H9 (cell line): ENCODE measurements around the gene CLRN3. TPM values are rescaled to one million over a fixed set of nuclear protein-coding genes. Genes with fewer than 3 reads are reported as not detected.
A peak's percentile ranks its signal among the peaks of the same experiment; 100 is the strongest.

Experiments used
- DNase-seq: peaks from one replicate; pipeline ENCODE4 v3.0.0-alpha.2; 2017
- H2AFZ ChIP-seq: one replicate; pipeline ENCODE4 v1.6.1; 2013; ENCODE audit warnings: mild to moderate bottlenecking, low read length, control low read depth, moderate library complexity
- H2AK5ac ChIP-seq: 2 replicates; pipeline ENCODE4 v1.6.1; 2013; ENCODE audit warnings: low read length, control low read depth, mixed read lengths; ENCODE audit not compliant: insufficient read length
- H2BK120ac ChIP-seq: one replicate; pipeline ENCODE4 v1.6.1; 2013; ENCODE audit warnings: low read depth, mild to moderate bottlenecking, low read length, control low read depth, inconsistent platforms; ENCODE audit not compliant: poor library complexity, severe bottlenecking
- H2BK12ac ChIP-seq: 2 replicates; pipeline ENCODE4 v1.6.1; 2013; ENCODE audit warnings: low read length, control low read depth, mixed read lengths, low read depth; ENCODE audit not compliant: insufficient read length
- H2BK15ac ChIP-seq: 2 replicates; pipeline ENCODE4 v1.6.1; 2013; ENCODE audit warnings: low read depth, low read length, control low read depth
- H2BK20ac ChIP-seq: one replicate; pipeline ENCODE4 v1.6.1; 2013; ENCODE audit warnings: low read depth, mild to moderate bottlenecking, low read length, control low read depth, inconsistent platforms; ENCODE audit not compliant: poor library complexity, severe bottlenecking
- H2BK5ac ChIP-seq: 2 replicates; pipeline ENCODE4 v1.6.1; 2013; ENCODE audit warnings: low read length, control low read depth, mixed read lengths; ENCODE audit not compliant: insufficient read length
- H3K14ac ChIP-seq: 2 replicates; pipeline ENCODE4 v1.6.1; 2013; ENCODE audit warnings: low read length, control low read depth; ENCODE audit not compliant: insufficient read depth
- H3K18ac ChIP-seq: 2 replicates; pipeline ENCODE4 v1.6.1; 2013; ENCODE audit warnings: low read depth, mild to moderate bottlenecking, mixed read lengths, low read length, control low read depth; ENCODE audit not compliant: insufficient read length
- H3K23ac ChIP-seq: 2 replicates; pipeline ENCODE4 v1.6.1; 2013; ENCODE audit warnings: low read length, control low read depth, mixed read lengths, low read depth; ENCODE audit not compliant: insufficient read length
- H3K23me2 ChIP-seq: 2 replicates; pipeline ENCODE4 v1.6.1; 2013; ENCODE audit warnings: low read depth, mild to moderate bottlenecking, mixed read lengths, low read length, control low read depth; ENCODE audit not compliant: insufficient read length, poor library complexity, severe bottlenecking
- H3K27ac ChIP-seq: 2 replicates; pipeline ENCODE4 v1.5.1; 2013; ENCODE audit warnings: low read length, control low read depth, mixed read lengths, low read depth; ENCODE audit not compliant: insufficient read length
- H3K27me3 ChIP-seq: 2 replicates; pipeline ENCODE4 v1.6.1; 2013; ENCODE audit warnings: low read length, control low read depth, inconsistent platforms; ENCODE audit not compliant: insufficient read depth
- H3K4ac ChIP-seq: 2 replicates; pipeline ENCODE4 v1.6.1; 2013; ENCODE audit warnings: low read depth, mild to moderate bottlenecking, control low read depth, inconsistent platforms, low read length, moderate library complexity
- H3K4me1 ChIP-seq: 2 replicates; pipeline ENCODE4 v1.6.1; 2013; ENCODE audit warnings: low read length, control low read depth, inconsistent platforms; ENCODE audit not compliant: insufficient read depth
- H3K4me2 ChIP-seq: 2 replicates; pipeline ENCODE4 v1.6.1; 2013; ENCODE audit warnings: low read length, control low read depth, mixed read lengths; ENCODE audit not compliant: insufficient read length, insufficient read depth
- H3K56ac ChIP-seq: 2 replicates; pipeline ENCODE4 v1.6.1; 2013; ENCODE audit warnings: low read depth, mild to moderate bottlenecking, mixed read lengths, low read length, control low read depth; ENCODE audit not compliant: insufficient read length
- H3K79me1 ChIP-seq: 2 replicates; pipeline ENCODE4 v1.6.1; 2013; ENCODE audit warnings: low read depth, mild to moderate bottlenecking, moderate library complexity, low read length, control low read depth, inconsistent platforms; ENCODE audit not compliant: insufficient read depth, poor library complexity, severe bottlenecking
- H3K79me2 ChIP-seq: 2 replicates; pipeline ENCODE4 v1.6.1; 2013; ENCODE audit warnings: low read length, control low read depth, inconsistent platforms; ENCODE audit not compliant: insufficient read depth
- H3K9ac ChIP-seq: 2 replicates; pipeline ENCODE4 v1.6.1; 2013; ENCODE audit warnings: low read length, control low read depth, mixed read lengths; ENCODE audit not compliant: insufficient read length; ENCODE audit errors: extremely low read depth
- H3K9me3 ChIP-seq: one replicate; pipeline ENCODE4 v1.6.1; 2013; ENCODE audit warnings: low read depth, low read length, inconsistent platforms; ENCODE audit not compliant: control insufficient read depth
- H3T11ph ChIP-seq: one replicate; pipeline ENCODE4 v1.6.1; 2013; ENCODE audit warnings: mild to moderate bottlenecking, low read length, control low read depth, inconsistent platforms
- H4K20me1 ChIP-seq: one replicate; pipeline ENCODE4 v1.6.1; 2013; ENCODE audit not compliant: control insufficient read depth, insufficient read length, insufficient read depth
- H4K5ac ChIP-seq: 2 replicates; pipeline ENCODE4 v1.6.1; 2013; ENCODE audit warnings: low read depth, mild to moderate bottlenecking, mixed read lengths, low read length, control low read depth; ENCODE audit not compliant: insufficient read length
- H4K8ac ChIP-seq: replicated peaks from 2 replicates; pipeline ENCODE4 v1.6.1; 2013; ENCODE audit warnings: low read length, control low read depth, mixed read lengths, low read depth; ENCODE audit not compliant: insufficient read length
- H4K91ac ChIP-seq: 2 replicates; pipeline ENCODE4 v1.6.1; 2013; ENCODE audit warnings: low read depth, mild to moderate bottlenecking, moderate library complexity, mixed read lengths, low read length, control low read depth; ENCODE audit not compliant: insufficient read length
- H3K27ac Mint-ChIP-seq, 3 experiments: 2 replicates in 2 of 3; 3 replicates in 1 of 3; pipeline ENCODE4 v1.8.0; 2020 to 2021; ENCODE audit warnings: mixed read lengths in 3 of 3, mild to moderate bottlenecking in 1 of 3, moderate library complexity in 1 of 3
- H3K27me3 Mint-ChIP-seq: 2 replicates; pipeline ENCODE4 v1.8.0; 2021; ENCODE audit warnings: low read depth, mild to moderate bottlenecking, moderate library complexity, mixed read lengths
- H3K36me3 Mint-ChIP-seq, 3 experiments: 2 replicates in 2 of 3; 3 replicates in 1 of 3; pipeline ENCODE4 v1.8.0; 2020 to 2021; ENCODE audit warnings: low read depth in 3 of 3, mixed read lengths in 3 of 3; ENCODE audit not compliant: insufficient read depth in 1 of 3
- H3K4me1 Mint-ChIP-seq, 2 experiments: 2 replicates each; pipeline ENCODE4 v1.8.0; 2020; ENCODE audit warnings: mixed read lengths in 2 of 2
- H3K4me3 Mint-ChIP-seq, 2 experiments: 2 replicates in 1 of 2; 3 replicates in 1 of 2; pipeline ENCODE4 v1.8.0; 2020 to 2021; ENCODE audit warnings: mild to moderate bottlenecking in 2 of 2, mixed read lengths in 2 of 2, moderate library complexity in 1 of 2
- H3K9me3 Mint-ChIP-seq, 2 experiments: 2 replicates in 1 of 2; 3 replicates in 1 of 2; pipeline ENCODE4 v1.8.0; 2020; ENCODE audit warnings: mild to moderate bottlenecking in 2 of 2, mixed read lengths in 2 of 2, moderate library complexity in 1 of 2
- CTCF ChIP-seq: fragments of 200-600 bp; sonication (generic); conservative IDR thresholded peaks from 3 replicates; pipeline ENCODE4 v1.8.0; 2021; ENCODE audit warnings: antibody characterized with exemption, mild to moderate bottlenecking
- WGBS: extraction: QIAGEN DNeasy Blood & Tissue Kit; methylation state at CpG from one replicate; pipeline ENCODE4 v1.1.7; 2013; ENCODE audit warnings: missing lambda C conversion rate, low lambda C conversion rate, mixed read lengths; ENCODE audit not compliant: insufficient read length; ENCODE audit errors: extremely low coverage; 5-methylcytosine and 5-hydroxymethylcytosine counted together
- total RNA-seq: library from RNA; stranded (reverse); gene quantifications from 2 replicates; pipeline ENCODE4 v1.2.1, GENCODE V29; 2021

The CLRN3 gene
- total RNA-seq, 1 experiment from 2014 or later: not detected

GRCh38 chr10:127937915-127938463 is 45.2 kb upstream of the CLRN3 start:
- Mint-ChIP-seq H3K9me3 (no peaks in the 10 kb centered on the region; a peak in 1 of 5 replicates), H3K4me3 (no peak overlapping the region), H3K4me1 (peaks cover 12 to 16% of the 10 kb centered on the region in 2 experiments), H3K36me3 (no peaks in the 10 kb centered on the region; a peak in 1 of 7 replicates), H3K27me3 (peaks cover 4% of the 10 kb centered on the region), H3K27ac (peak overlapping the region in 1 of 3 experiments; percentile 67; a peak in 2 of 7 replicates)
- Histone ChIP-seq H4K20me1 (no peaks in the 10 kb centered on the region), H3K79me1 (no peaks in the 10 kb centered on the region), H2BK12ac (no peak overlapping the region), H3K14ac (no peak overlapping the region), H2AFZ (no peak overlapping the region), H2BK15ac (no peak overlapping the region), H3K9ac (no peak overlapping the region), H3K9me3 (no peaks in the 10 kb centered on the region), H4K5ac (no peak overlapping the region), H4K91ac (no peak overlapping the region), H3K56ac (no peak overlapping the region), H3K18ac (no peak overlapping the region), H2AK5ac (no peak overlapping the region), H3K4me2 (no peak overlapping the region), H2BK120ac (no peak overlapping the region), H3K79me2 (no peaks in the 10 kb centered on the region), H3K27ac (no peak overlapping the region), H2BK20ac (no peak overlapping the region), H4K8ac (no peak overlapping the region), H3K23ac (no peak overlapping the region), H3K4me1 (peaks cover 4% of the 10 kb centered on the region; the same call in 1 of the 2 replicates), H3T11ph (no peak overlapping the region), H3K27me3 (no peaks in the 10 kb centered on the region), H3K4ac (no peak overlapping the region), H3K23me2 (no peaks in the 10 kb centered on the region), H2BK5ac (no peak overlapping the region)
- WGBS: no CpG with 5 or more reads among the region's 5 CpGs
- DNase-seq: no peak
- TF ChIP-seq CTCF: no peak
